Neural progenitor cell (in vitro differentiated cells): ENCODE results near the gene CDH18.

Experiments used
- EZH2phosphoT487 ChIP-seq: fragments of 200-600 bp; sonication (generic); IDR thresholded peaks from 2 replicates; pipeline ENCODE4 v1.6.1; 2017; ENCODE audit warnings: antibody characterized with exemption
- TF ChIP-seq, protein P1 (sequence below): fragments of 200-600 bp; sonication (generic); IDR thresholded peaks from 2 replicates; pipeline ENCODE4 v1.5.1; 2017; ENCODE audit warnings: antibody characterized with exemption, mild to moderate bottlenecking

DNA sequence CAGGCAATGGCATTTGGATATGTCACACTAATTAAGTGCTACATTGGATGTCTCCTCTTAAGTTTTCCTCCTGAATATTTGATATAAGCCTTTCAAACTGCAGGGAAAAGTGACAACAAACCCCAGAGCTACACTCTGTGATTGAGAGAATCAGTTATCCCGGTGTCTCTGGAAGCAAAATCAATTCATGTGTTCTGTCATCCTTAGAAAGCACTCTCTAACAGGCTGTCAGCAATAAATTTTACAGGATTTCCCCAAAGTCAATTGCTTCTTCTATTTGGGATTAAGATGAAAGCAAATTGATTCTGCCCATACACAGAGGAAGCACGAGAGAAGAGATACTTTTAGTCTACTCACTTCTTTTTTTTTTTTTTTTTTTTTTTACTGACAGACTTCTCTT, 332.4 kb downstream of the CDH18 start:
- TF ChIP-seq, protein P1, sequence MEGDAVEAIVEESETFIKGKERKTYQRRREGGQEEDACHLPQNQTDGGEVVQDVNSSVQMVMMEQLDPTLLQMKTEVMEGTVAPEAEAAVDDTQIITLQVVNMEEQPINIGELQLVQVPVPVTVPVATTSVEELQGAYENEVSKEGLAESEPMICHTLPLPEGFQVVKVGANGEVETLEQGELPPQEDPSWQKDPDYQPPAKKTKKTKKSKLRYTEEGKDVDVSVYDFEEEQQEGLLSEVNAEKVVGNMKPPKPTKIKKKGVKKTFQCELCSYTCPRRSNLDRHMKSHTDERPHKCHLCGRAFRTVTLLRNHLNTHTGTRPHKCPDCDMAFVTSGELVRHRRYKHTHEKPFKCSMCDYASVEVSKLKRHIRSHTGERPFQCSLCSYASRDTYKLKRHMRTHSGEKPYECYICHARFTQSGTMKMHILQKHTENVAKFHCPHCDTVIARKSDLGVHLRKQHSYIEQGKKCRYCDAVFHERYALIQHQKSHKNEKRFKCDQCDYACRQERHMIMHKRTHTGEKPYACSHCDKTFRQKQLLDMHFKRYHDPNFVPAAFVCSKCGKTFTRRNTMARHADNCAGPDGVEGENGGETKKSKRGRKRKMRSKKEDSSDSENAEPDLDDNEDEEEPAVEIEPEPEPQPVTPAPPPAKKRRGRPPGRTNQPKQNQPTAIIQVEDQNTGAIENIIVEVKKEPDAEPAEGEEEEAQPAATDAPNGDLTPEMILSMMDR, result no peak
- no peak for TF ChIP-seq EZH2phosphoT487
